CD4-positive, alpha-beta T cell treated with Interleukin-6 for 4 hours (primary cell): ENCODE data around the gene PGA4.
"Not testable (repeated sequence)": the region's sequence is repeated elsewhere in the genome, so short reads cannot be mapped to it uniquely, and the experiment has no call there.

ENCODE experiments used
- DNase-seq: peaks from one replicate; pipeline ENCODE4 v3.0.0-alpha.2; 2020; ENCODE audit warnings: mixed read lengths

Gene PGA4

DNA sequence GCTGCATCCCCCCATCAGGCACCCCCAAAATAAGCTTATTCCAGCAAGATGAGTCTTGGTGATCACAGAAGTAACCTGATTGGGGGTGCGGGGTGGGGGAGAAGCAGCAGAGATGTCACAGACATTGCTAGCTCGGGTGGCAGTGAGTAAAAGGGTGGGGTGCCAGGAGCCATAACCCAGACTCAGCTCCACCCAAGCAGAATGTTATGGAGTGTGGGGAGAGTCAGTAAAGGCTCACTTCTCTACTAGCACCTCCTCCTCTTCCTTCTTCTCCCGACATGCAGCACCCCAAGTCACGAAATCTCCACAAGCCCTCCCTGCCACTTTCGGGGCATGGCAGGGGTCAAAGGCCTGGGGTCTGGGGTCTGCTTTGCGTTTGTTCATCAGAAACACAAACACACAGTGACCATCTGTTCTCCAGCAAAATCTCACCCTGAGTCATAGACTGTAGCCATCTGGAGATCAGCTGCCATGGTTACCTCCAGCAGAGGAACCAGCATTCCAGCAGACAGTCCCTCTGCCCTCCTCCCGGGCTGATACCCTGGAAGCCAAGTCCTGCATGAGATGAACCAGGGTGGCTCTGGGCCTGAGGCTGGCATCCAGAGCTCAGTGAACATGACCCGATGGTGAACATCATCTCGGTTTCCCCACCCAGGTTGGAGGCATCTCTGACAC, 14.4 kb upstream of the PGA4 start:
- DNase-seq: not testable (repeated sequence)

DNA sequence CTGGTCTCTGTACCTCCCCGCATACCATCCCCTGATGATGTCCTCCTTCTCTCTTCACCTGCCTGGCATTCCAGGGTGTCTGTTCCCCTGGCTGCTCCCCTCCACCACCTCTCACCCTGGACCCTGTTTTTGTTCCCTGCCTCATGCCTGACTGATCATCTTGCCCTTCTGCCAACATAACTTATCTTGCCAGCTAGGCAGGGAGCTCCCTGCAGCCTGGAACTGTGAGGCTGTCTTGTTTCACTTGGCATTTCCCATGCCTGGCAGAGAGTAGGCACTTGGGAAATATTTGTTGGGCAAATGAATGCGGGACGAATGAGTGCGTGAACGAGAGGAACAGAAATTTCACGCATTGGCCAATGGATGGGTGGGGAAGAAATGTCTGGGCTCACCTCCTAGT, 11.5 kb upstream of the PGA4 start:
- not testable (repeated sequence) for DNase-seq

DNA sequence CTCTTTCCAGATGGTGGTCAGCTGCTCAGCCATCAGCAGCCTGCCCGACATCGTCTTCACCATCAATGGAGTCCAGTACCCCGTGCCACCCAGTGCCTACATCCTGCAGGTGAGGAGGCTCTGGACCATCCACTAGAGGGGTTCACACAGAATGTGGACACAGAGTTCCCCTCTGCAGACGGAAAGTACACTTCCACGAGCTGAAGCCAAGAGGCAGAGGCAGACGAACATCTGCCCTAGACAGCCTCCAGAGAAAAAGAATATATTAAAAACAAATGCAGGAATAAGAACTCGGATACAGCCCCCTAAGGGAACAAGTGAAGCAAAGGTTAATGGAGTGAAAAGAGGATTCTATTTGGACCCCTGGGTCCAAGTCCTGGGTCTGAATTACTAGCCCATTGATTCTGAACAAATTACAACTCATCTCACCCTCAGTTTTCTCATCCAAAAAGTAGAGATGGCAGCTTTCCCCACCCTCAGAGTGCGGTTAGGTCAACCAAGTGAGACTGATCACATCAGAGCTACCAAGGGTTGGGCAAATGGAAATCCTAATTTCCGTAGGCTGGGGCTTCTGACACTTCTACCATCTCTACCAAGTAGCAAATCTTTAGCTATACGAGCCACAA, 10.7 kb upstream of the PGA4 start:
- DNase-seq: not testable (repeated sequence)

DNA sequence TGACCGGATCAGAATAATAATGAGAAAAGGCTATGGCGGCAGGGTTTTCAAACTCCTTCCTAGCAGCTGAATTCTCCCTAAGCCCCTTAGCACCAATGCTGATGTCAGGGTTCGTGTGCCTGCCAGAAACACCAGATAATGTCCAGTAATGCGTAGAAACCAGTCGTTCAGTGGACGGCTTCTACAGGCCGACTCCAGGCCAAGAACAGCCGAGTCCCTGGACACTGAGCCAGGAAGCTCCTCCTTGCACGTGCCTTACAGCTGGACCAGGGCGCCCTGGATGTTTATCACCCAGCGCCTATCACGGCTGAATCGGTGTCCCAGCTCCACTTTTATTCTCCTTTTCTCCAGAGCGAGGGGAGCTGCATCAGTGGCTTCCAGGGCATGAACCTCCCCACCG, 9.9 kb upstream of the PGA4 start:
- not testable (repeated sequence) for DNase-seq

- DNase-seq: not testable (repeated sequence)
Measured at GRCh38 chr11:61213711-61214324, 8.3 kb upstream of the PGA4 start.

DNA sequence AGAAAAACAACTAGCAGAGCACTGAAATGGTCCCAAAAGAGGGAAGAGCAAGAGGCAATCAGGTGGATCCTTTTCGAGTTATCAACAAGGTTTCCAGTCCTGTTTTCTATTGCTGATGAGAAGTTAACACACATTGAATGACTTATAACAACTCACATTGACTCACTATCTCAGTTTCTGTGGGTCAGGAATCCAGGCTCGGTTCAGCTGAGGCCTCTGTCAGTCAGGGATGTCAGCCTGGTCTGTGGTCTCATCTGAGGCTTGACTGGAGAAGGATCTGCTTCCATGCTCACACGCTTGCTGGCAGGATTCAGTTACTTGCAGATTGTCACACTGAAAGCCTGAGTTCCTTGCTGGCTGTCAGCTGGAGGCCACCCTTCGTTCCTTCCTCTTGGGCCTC, 3.8 kb upstream of the PGA4 start:
- DNase-seq: not testable (repeated sequence)

- DNase-seq: not testable (repeated sequence)
Measured at GRCh38 chr11:61219016-61219415, 3.1 kb upstream of the PGA4 start.

DNA sequence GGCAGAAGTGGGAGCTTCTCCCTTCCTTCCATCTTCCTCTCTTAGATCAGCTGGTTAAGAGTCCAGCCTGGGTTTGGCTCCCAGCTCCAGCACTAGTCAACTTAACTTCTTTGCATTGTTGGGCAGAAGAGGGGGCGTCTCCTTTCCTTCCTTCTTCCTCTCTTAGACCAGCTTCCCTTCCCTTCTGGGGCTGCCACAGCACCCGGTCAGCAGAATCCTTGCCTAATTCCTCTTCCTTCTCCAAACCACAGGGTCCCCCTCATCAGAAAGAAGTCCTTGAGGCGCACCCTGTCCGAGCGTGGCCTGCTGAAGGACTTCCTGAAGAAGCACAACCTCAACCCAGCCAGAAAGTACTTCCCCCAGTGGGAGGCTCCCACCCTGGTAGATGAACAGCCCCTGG, 545 bp downstream of the PGA4 start:
- not testable (repeated sequence) for DNase-seq

DNA sequence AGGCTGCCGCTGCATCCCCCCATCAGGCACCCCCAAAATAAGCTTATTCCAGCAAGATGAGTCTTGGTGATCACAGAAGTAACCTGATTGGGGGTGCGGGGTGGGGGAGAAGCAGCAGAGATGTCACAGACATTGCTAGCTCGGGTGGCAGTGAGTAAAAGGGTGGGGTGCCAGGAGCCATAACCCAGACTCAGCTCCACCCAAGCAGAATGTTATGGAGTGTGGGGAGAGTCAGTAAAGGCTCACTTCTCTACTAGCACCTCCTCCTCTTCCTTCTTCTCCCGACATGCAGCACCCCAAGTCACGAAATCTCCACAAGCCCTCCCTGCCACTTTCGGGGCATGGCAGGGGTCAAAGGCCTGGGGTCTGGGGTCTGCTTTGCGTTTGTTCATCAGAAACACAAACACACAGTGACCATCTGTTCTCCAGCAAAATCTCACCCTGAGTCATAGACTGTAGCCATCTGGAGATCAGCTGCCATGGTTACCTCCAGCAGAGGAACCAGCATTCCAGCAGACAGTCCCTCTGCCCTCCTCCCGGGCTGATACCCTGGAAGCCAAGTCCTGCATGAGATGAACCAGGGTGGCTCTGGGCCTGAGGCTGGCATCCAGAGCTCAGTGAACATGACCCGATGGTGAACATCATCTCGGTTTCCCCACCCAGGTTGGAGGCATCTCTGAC, 4.5 kb downstream of the PGA4 start:
- not testable (repeated sequence) for DNase-seq

DNA sequence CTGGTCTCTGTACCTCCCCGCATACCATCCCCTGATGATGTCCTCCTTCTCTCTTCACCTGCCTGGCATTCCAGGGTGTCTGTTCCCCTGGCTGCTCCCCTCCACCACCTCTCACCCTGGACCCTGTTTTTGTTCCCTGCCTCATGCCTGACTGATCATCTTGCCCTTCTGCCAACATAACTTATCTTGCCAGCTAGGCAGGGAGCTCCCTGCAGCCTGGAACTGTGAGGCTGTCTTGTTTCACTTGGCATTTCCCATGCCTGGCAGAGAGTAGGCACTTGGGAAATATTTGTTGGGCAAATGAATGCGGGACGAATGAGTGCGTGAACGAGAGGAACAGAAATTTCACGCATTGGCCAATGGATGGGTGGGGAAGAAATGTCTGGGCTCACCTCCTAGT, 7.3 kb downstream of the PGA4 start:
- not testable (repeated sequence) for DNase-seq

DNA sequence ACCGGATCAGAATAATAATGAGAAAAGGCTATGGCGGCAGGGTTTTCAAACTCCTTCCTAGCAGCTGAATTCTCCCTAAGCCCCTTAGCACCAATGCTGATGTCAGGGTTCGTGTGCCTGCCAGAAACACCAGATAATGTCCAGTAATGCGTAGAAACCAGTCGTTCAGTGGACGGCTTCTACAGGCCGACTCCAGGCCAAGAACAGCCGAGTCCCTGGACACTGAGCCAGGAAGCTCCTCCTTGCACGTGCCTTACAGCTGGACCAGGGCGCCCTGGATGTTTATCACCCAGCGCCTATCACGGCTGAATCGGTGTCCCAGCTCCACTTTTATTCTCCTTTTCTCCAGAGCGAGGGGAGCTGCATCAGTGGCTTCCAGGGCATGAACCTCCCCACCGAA, 8.9 kb downstream of the PGA4 start:
- DNase-seq: not testable (repeated sequence)

DNA sequence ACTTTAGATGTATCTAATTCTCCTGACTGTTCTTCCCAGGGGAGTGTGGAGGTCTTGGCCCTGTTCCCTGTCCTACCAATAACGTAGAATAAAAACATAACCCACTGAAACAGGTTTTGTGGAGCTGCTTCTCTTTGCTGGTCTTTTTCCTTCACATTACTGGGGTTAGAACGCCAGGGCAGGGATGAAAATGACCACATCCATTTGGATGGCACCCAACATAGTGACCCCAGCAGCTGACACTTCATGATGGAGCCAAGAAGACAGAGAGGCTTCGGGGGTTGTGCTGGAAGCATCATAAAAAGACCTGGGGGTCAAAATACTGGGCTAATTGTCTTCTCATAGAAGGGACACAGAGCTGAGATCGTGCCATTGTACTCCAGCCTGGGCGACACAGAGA, 9.4 kb downstream of the PGA4 start:
- not testable (repeated sequence) for DNase-seq

- DNase-seq: not testable (repeated sequence)
Measured at GRCh38 chr11:61232548-61233145, 10.5 kb downstream of the PGA4 start.

GRCh38 chr11:61237130-61237529, 15.0 kb downstream of the PGA4 start:
- DNase-seq: not testable (repeated sequence)

DNA sequence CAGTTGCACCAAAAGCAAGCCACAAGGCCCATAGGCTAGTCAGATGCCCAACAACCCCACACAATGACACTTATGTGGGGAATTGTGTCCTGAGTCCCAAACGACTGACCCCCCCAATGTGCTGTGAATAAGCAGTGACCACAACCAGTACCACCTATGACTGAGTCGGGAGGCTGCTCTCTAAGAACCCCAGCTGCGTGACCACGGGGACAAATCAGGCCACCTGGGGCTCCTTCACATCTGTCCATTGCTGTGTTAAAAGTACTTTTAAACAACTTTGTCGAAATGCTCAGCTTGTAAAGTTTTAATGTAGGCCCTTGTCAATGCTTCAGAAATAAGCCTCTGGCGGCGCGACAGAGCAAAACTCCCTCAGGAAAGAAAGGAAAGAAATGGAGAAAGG, 18.1 kb downstream of the PGA4 start:
- DNase-seq: not testable (repeated sequence)

DNA sequence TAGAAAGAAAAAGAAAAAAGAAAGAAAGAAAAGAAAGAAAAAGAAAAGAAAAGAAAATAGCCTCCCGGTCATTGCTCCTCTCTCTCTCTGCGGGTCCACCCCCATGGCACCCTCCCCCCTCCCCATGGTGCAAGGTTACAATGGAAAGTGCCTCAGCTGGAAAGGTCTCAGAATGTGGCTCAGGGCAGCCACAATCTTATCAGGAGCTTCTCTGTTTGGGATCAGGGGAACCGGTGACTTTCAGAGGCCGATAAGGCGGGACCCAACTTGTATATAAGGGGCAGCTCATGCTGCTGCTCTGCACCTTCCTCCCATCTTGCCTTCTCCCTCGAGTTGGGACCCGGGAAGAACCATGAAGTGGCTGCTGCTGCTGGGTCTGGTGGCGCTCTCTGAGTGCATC, 18.7 kb downstream of the PGA4 start, which contains the start of gene PGA5:
PGA5 (plus strand) TSS at position 301 of the 400 bp plus-strand sequence; CDS start at position 353, 52 bp downstream.
- DNase-seq: not testable (repeated sequence)

DNA sequence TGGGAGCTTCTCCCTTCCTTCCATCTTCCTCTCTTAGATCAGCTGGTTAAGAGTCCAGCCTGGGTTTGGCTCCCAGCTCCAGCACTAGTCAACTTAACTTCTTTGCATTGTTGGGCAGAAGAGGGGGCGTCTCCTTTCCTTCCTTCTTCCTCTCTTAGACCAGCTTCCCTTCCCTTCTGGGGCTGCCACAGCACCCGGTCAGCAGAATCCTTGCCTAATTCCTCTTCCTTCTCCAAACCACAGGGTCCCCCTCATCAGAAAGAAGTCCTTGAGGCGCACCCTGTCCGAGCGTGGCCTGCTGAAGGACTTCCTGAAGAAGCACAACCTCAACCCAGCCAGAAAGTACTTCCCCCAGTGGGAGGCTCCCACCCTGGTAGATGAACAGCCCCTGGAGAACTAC, 19.4 kb downstream of the PGA4 start:
- DNase-seq: not testable (repeated sequence)

DNA sequence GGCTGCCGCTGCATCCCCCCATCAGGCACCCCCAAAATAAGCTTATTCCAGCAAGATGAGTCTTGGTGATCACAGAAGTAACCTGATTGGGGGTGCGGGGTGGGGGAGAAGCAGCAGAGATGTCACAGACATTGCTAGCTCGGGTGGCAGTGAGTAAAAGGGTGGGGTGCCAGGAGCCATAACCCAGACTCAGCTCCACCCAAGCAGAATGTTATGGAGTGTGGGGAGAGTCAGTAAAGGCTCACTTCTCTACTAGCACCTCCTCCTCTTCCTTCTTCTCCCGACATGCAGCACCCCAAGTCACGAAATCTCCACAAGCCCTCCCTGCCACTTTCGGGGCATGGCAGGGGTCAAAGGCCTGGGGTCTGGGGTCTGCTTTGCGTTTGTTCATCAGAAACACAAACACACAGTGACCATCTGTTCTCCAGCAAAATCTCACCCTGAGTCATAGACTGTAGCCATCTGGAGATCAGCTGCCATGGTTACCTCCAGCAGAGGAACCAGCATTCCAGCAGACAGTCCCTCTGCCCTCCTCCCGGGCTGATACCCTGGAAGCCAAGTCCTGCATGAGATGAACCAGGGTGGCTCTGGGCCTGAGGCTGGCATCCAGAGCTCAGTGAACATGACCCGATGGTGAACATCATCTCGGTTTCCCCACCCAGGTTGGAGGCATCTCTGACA, 23.3 kb downstream of the PGA4 start:
- not testable (repeated sequence) for DNase-seq

DNA sequence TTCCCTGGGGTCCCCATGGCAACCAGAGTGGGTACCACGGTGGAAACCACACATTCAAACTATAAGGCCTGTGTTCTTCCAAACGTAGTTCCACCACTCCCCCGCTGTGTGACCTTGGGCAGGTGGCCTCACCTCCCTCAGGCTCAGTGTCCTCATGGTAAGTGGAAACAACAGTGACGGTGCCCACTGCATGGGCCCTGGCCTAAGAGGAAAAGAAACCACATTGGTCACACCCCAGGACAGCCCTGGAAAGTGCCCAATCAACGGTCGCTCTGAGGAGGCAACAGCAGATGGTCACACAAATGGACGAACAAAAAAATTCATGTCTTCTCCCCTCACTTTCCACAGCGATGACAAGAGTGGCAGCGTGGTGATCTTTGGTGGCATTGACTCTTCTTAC, 25.9 kb downstream of the PGA4 start:
- not testable (repeated sequence) for DNase-seq

DNA sequence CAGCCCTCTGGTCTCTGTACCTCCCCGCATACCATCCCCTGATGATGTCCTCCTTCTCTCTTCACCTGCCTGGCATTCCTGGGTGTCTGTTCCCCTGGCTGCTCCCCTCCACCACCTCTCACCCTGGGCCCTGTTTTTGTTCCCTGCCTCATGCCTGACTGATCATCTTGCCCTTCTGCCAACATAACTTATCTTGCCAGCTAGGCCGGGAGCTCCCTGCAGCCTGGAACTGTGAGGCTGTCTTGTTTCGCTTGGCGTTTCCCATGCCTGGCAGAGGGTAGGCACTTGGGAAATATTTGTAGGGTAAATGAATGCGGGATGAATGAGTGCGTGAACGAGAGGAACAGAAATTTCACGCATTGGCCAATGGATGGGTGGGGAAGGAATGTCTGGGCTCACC, 27.1 kb downstream of the PGA4 start:
- not testable (repeated sequence) for DNase-seq

GRCh38 chr11:61250796-61251765, 28.9 kb downstream of the PGA4 start:
- not testable (repeated sequence) for DNase-seq
